Neural cell (in vitro differentiated cells): ENCODE results near the gene CKM.
"Not testable (repeated sequence)": the region's sequence is repeated elsewhere in the genome, so short reads cannot be mapped to it uniquely, and the experiment has no call there.

Experiments
- CTCF ChIP-seq: fragments of 450-650 bp; IDR thresholded peaks from 2 replicates; pipeline ENCODE4 v1.5.1; 2014; ENCODE audit warnings: antibody characterized with exemption, mild to moderate bottlenecking, moderate library complexity; ENCODE audit not compliant: poor library complexity, severe bottlenecking
- EP300 ChIP-seq: fragments of 450-650 bp; conservative IDR thresholded peaks from 2 replicates; pipeline ENCODE4 v1.6.1; 2014; ENCODE audit warnings: antibody characterized with exemption, mild to moderate bottlenecking, moderate library complexity; ENCODE audit not compliant: poor library complexity, severe bottlenecking
- EZH2 ChIP-seq: fragments of 200-600, 300-800 bp; shearing (Covaris generic), sonication (generic); IDR thresholded peaks from 2 replicates; pipeline ENCODE4 v1.6.1; 2014; ENCODE audit warnings: antibody characterized with exemption, low read length, borderline replicate concordance, mild to moderate bottlenecking; ENCODE audit not compliant: insufficient read depth, poor library complexity, severe bottlenecking
- MXI1 ChIP-seq: fragments of 450-650 bp; conservative IDR thresholded peaks from 2 replicates; pipeline ENCODE4 v1.6.1; 2014; ENCODE audit warnings: antibody characterized with exemption, mild to moderate bottlenecking; ENCODE audit not compliant: poor library complexity, severe bottlenecking
- POLR2AphosphoS5 ChIP-seq: IDR thresholded peaks from 2 replicates; pipeline ENCODE4 v1.6.1; 2012
- RAD21 ChIP-seq: fragments of 450-650 bp; conservative IDR thresholded peaks from 2 replicates; pipeline ENCODE4 v1.6.1; 2014; ENCODE audit warnings: antibody characterized with exemption, mild to moderate bottlenecking, moderate library complexity
- REST ChIP-seq: IDR thresholded peaks from 2 replicates; pipeline ENCODE4 v1.6.1; 2012; ENCODE audit warnings: borderline replicate concordance
- SMC3 ChIP-seq: fragments of 450-650 bp; conservative IDR thresholded peaks from 2 replicates; pipeline ENCODE4 v1.6.1; 2014; ENCODE audit warnings: antibody characterized with exemption, mild to moderate bottlenecking, moderate library complexity; ENCODE audit not compliant: poor library complexity
- TAF1 ChIP-seq: IDR thresholded peaks from 2 replicates; pipeline ENCODE4 v1.6.1; 2012; ENCODE audit warnings: low read depth

DNA sequence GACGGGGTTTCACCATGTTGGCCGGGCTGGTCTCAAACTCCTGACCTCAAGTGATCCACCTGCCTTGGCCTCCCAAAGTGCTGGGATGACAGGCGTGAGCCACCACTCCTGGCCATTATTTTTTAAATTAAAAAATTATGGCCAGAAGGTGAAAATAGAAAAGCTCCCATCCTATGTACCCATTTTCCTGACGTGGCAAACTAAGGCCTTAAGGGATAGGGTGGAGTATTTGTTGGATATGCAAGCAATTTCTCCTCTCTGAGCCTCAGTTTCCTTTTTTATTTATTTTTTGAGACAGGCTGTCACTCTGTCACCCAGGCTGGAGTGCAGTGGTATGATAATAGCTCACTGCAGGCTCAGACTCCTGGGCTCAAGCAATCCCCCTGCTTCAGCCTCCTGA lies 12.2 kb upstream of the CKM start:
- not testable (repeated sequence) for TF ChIP-seq CTCF, EZH2, POLR2AphosphoS5, MXI1, TAF1, REST, EP300, RAD21, SMC3
